Naive thymus-derived CD4-positive, alpha-beta T cell (primary cell): ENCODE results near the gene ANKRD42. TPM values are rescaled to one million over a fixed set of nuclear protein-coding genes. Genes with fewer than 3 reads are reported as not detected.
A peak's percentile ranks its signal among the peaks of the same experiment; 100 is the strongest.

Source experiments
- ATAC-seq: fragments of 150-1000 bp; cut with Tn5 transposase; 2 replicates; pipeline ENCODE4 v1.10.0; 2021; ENCODE audit warnings: mild to moderate bottlenecking, moderate library complexity
- CTCF ChIA-PET: fragments of 350-600 bp; sonication (Branson Sonifier 250); formaldehyde crosslinking; loops from one replicate; lab custom pipeline; 2021; ENCODE audit warnings: antibody characterized with exemption; lab: Charles Lee
- POLR2A ChIA-PET: fragments of 350-600 bp; sonication (Branson Sonifier 250); formaldehyde crosslinking; loops from one replicate; lab custom pipeline; 2021; ENCODE audit warnings: antibody characterized with exemption, inconsistent platforms; lab: Charles Lee
- DNase-seq, 9 donors: peaks; one replicate each; pipeline versions ENCODE4 v3.0.0 to v3.0.0-alpha.2; 2020 to 2022; ENCODE audit warnings: mixed read lengths in 1 of 9
- H3K27ac ChIP-seq: one replicate; pipeline ENCODE4 v1.7.0; 2013; ENCODE audit warnings: mild to moderate bottlenecking, low read depth, low read length, moderate library complexity
- H3K27me3 ChIP-seq, 2 donors: one replicate each; pipeline ENCODE4 v1.7.0; 2013; ENCODE audit warnings: low read length in 2 of 2, mild to moderate bottlenecking in 2 of 2, moderate library complexity in 2 of 2; ENCODE audit not compliant: control insufficient read depth in 2 of 2, insufficient read depth in 2 of 2
- H3K36me3 ChIP-seq, 3 experiments: 1 replicate in 2 of 3; 2 replicates in 1 of 3; pipeline ENCODE4 v1.7.0; 2013; ENCODE audit warnings: low read length in 3 of 3, mild to moderate bottlenecking in 3 of 3, moderate library complexity in 1 of 3; ENCODE audit not compliant: insufficient read depth in 3 of 3, control insufficient read depth in 2 of 3
- H3K4me1 ChIP-seq, 2 donors: one replicate each; pipeline ENCODE4 v1.7.0; 2013; ENCODE audit warnings: low read length in 2 of 2, mild to moderate bottlenecking in 2 of 2, moderate library complexity in 1 of 2; ENCODE audit not compliant: control insufficient read depth in 2 of 2, insufficient read depth in 2 of 2
- H3K4me3 ChIP-seq: 2 replicates; pipeline ENCODE4 v1.7.0; 2013; ENCODE audit warnings: mild to moderate bottlenecking, low read length
- H3K9me3 ChIP-seq, 3 experiments: 1 replicate in 2 of 3; 2 replicates in 1 of 3; pipeline ENCODE4 v1.7.0; 2013; ENCODE audit warnings: low read length in 3 of 3; ENCODE audit not compliant: control insufficient read depth in 2 of 3
- H3K27ac Mint-ChIP-seq, 9 donors: one replicate each; pipeline ENCODE4 v1.8.0; 2020 to 2022; ENCODE audit warnings: mixed read lengths in 9 of 9, mild to moderate bottlenecking in 8 of 9, moderate library complexity in 5 of 9, inconsistent platforms in 2 of 9
- H3K27me3 Mint-ChIP-seq, 5 donors: one replicate each; pipeline ENCODE4 v1.8.0; 2021 to 2022; ENCODE audit warnings: mixed read lengths in 5 of 5, mild to moderate bottlenecking in 1 of 5
- H3K36me3 Mint-ChIP-seq, 5 donors: one replicate each; pipeline ENCODE4 v1.8.0; 2020 to 2022; ENCODE audit warnings: mixed read lengths in 5 of 5, mild to moderate bottlenecking in 3 of 5, inconsistent platforms in 1 of 5
- H3K4me1 Mint-ChIP-seq, 7 donors: one replicate each; pipeline ENCODE4 v1.8.0; 2020 to 2022; ENCODE audit warnings: mixed read lengths in 7 of 7, mild to moderate bottlenecking in 3 of 7, inconsistent platforms in 1 of 7
- H3K4me3 Mint-ChIP-seq, 10 donors: one replicate each; pipeline ENCODE4 v1.8.0; 2020 to 2022; ENCODE audit warnings: mild to moderate bottlenecking in 10 of 10, mixed read lengths in 10 of 10, moderate library complexity in 6 of 10, inconsistent platforms in 2 of 10
- H3K9me3 Mint-ChIP-seq, 11 donors: one replicate each; pipeline ENCODE4 v1.8.0; 2020 to 2022; ENCODE audit warnings: mixed read lengths in 11 of 11, mild to moderate bottlenecking in 4 of 11, inconsistent platforms in 1 of 11, moderate library complexity in 1 of 11
- intact Hi-C, 2 donors: fragments of 100-400 bp; cut with micrococcal nuclease; formaldehyde crosslinking; loops; one replicate each; pipeline ENCODE4 v1.15.1; 2023
- polyA plus RNA-seq, 2 donors: library from polyadenylated mRNA; unstranded; fragments of 300-500 nt; fragmentation: Illumina TruSeq; gene quantifications; one replicate each; pipeline ENCODE4 v1.2.3, GENCODE V29; 2021
- total RNA-seq, 6 experiments: library from RNA in 5 of 6; stranded (reverse) in 5 of 6; gene quantifications; 1 replicate in 5 of 6; 2 replicates in 1 of 6; pipeline ENCODE4 v1.2.3 and lab custom pipeline; 2021 to 2026

Gene ANKRD42
- total RNA-seq (10 to 100 TPM in 1 of 5 experiments, 1 to 10 TPM in 4; 3.1 to 10.9 (median 7.0) TPM), polyA plus RNA-seq (1 to 10 TPM; 4.4 to 4.6 TPM), total RNA-seq (lab: John Stamatoyannopoulos, UW) (28.0 reads per million, percentile 58 among the genes with 10 or more reads in this experiment)

GRCh38 chr11:83193315-83194280, at the start of gene ANKRD42:
Gene ANKRD42, plus strand, starts transcription at chr11:83193712. Its CDS starts 959 bp downstream, at chr11:83194671.
- ATAC-seq (peak; percentile 84), DNase-seq (peak; percentile 66 to 90 (median 87))
- peaks cover 4 to 19% (median 10%) of the 10 kb centered on the region in 5 donors for H3K36me3 Mint-ChIP-seq
- H3K27me3 Mint-ChIP-seq, result no peaks in the 10 kb centered on the region
- peaks cover 0 to 15% (median 4%) of the 10 kb centered on the region in 3 experiments for H3K36me3 ChIP-seq
- peaks cover 0 to 3% (median 0%) of the 10 kb centered on the region in 11 donors for H3K9me3 Mint-ChIP-seq
- no peaks in the 10 kb centered on the region for H3K9me3 ChIP-seq
- H3K27ac ChIP-seq, result peak within 1 kb of the TSS; percentile 99
- peak within 1 kb of the TSS; percentile 92 to 100 (median 98) for H3K4me3 Mint-ChIP-seq
- ChIA-PET CTCF (interaction anchor here (1.1 to 1.3 kb wide), 2 partner anchors 119 to 285 kb away, joined by 3 to 4 read pairs; no protein-coding TSS in a partner anchor), POLR2A (interaction anchor here (0.6 to 3.6 kb wide), 8 partner anchors 12 to 292 kb away, joined by 3 to 50 read pairs (median 5); partner anchors contain the start of genes CCDC90B, DDIAS, PCF11 and PRCP)
- H3K4me3 ChIP-seq, result peak within 1 kb of the TSS; percentile 89
- intact Hi-C loops, result loop anchor here (1.0 to 2.0 kb wide), 9 partner anchors 15 to 292 kb away; partner anchors contain the start of genes CCDC90B (in 2 of the 2), DDIAS (in 2 of the 2), PCF11 (in 2 of the 2) and RAB30 (in 1 of the 2)
- peaks cover 33 to 61% (median 50%) of the 10 kb centered on the region in 7 donors for H3K4me1 Mint-ChIP-seq
- peaks cover 22 to 29% of the 10 kb centered on the region in 2 donors for H3K4me1 ChIP-seq
- H3K27me3 ChIP-seq, result no peaks in the 10 kb centered on the region
- peak within 1 kb of the TSS; percentile 96 to 100 (median 99) for H3K27ac Mint-ChIP-seq

GRCh38 chr11:83147895-83148294, 45.6 kb upstream of the ANKRD42 start:
- Mint-ChIP-seq H3K9me3 (no peaks in the 10 kb centered on the region), H3K27ac (no peak overlapping the region), H3K4me1 (peaks cover 0 to 2% (median 0%) of the 10 kb centered on the region in 7 donors), H3K36me3 (no peaks in the 10 kb centered on the region), H3K27me3 (peaks cover 0 to 17% (median 0%) of the 10 kb centered on the region in 5 donors), H3K4me3 (no peak overlapping the region)
- ChIA-PET POLR2A (interaction anchor here (0.6 to 1.9 kb wide), 4 partner anchors 9 to 177 kb away, joined by 3 to 12 read pairs (median 3); partner anchors contain the start of gene PCF11), CTCF (no interaction called here)
- intact Hi-C loops, result no loop called here
- Histone ChIP-seq H3K4me1 (no peaks in the 10 kb centered on the region), H3K36me3 (no peaks in the 10 kb centered on the region), H3K27ac (no peak overlapping the region), H3K4me3 (no peak overlapping the region), H3K9me3 (no peaks in the 10 kb centered on the region), H3K27me3 (no peaks in the 10 kb centered on the region)
- ATAC-seq, result no peak
- DNase-seq, result no peak

- Mint-ChIP-seq H3K27me3 (peaks cover 0 to 14% (median 0%) of the 10 kb centered on the region in 5 donors), H3K27ac (no peak overlapping the region), H3K4me1 (peaks cover 0 to 8% (median 0%) of the 10 kb centered on the region in 7 donors), H3K4me3 (no peak overlapping the region), H3K36me3 (no peaks in the 10 kb centered on the region), H3K9me3 (no peaks in the 10 kb centered on the region)
- Histone ChIP-seq H3K4me1 (no peaks in the 10 kb centered on the region), H3K36me3 (no peaks in the 10 kb centered on the region), H3K27me3 (no peaks in the 10 kb centered on the region), H3K27ac (no peak overlapping the region), H3K4me3 (no peak overlapping the region), H3K9me3 (no peaks in the 10 kb centered on the region)
- ChIA-PET CTCF (no interaction called here), POLR2A (interaction anchor here (0.6 to 1.4 kb wide), 3 partner anchors 77 to 251 kb away, joined by 3 to 5 read pairs (median 5); no protein-coding TSS in a partner anchor)
- no peak for DNase-seq
- ATAC-seq, result no peak
- intact Hi-C loops, result loop anchor here in 1 of 2 donors (10.0 kb wide), 1 partner anchor 396 kb away; no protein-coding TSS in a partner anchor
Observed at GRCh38 chr11:83150450-83150849, 43.1 kb upstream of the ANKRD42 start.

- Mint-ChIP-seq H3K4me3 (no peak overlapping the region), H3K27ac (no peak overlapping the region), H3K36me3 (no peaks in the 10 kb centered on the region), H3K4me1 (peaks cover 0 to 11% (median 0%) of the 10 kb centered on the region in 7 donors), H3K27me3 (peaks cover 0 to 14% (median 0%) of the 10 kb centered on the region in 5 donors), H3K9me3 (no peaks in the 10 kb centered on the region)
- DNase-seq (no peak), ATAC-seq (no peak)
- intact Hi-C loops, result loop anchor here in 1 of 2 donors (10.0 kb wide), 1 partner anchor 397 kb away; no protein-coding TSS in a partner anchor
- POLR2A ChIA-PET, result interaction anchor here (0.6 to 0.7 kb wide), 2 partner anchors 9 to 58 kb away, joined by 3 read pairs; no protein-coding TSS in a partner anchor
- Histone ChIP-seq H3K27ac (no peak overlapping the region), H3K9me3 (no peaks in the 10 kb centered on the region), H3K4me1 (no peaks in the 10 kb centered on the region), H3K27me3 (no peaks in the 10 kb centered on the region), H3K4me3 (no peak overlapping the region), H3K36me3 (peaks cover 0 to 3% (median 0%) of the 10 kb centered on the region in 3 experiments)
- CTCF ChIA-PET, result no interaction called here
Observed at GRCh38 chr11:83151274-83151977, 42.1 kb upstream of the ANKRD42 start.

- Mint-ChIP-seq H3K4me3 (no peak overlapping the region), H3K27me3 (peaks cover 0 to 16% (median 0%) of the 10 kb centered on the region in 5 donors), H3K27ac (no peak overlapping the region), H3K4me1 (peaks cover 0 to 11% (median 0%) of the 10 kb centered on the region in 7 donors), H3K9me3 (peaks cover 0 to 6% (median 0%) of the 10 kb centered on the region in 11 donors), H3K36me3 (peaks cover 0 to 3% (median 0%) of the 10 kb centered on the region in 5 donors)
- DNase-seq (no peak), ATAC-seq (no peak)
- no peak overlapping the region for H3K27ac ChIP-seq
- no peak overlapping the region for H3K4me3 ChIP-seq
- ChIA-PET CTCF (interaction anchor here (0.6 kb wide), 1 partner anchor 90 kb away, joined by 3 read pairs; no protein-coding TSS in a partner anchor), POLR2A (interaction anchor here (0.6 to 0.7 kb wide), 2 partner anchors 8 to 58 kb away, joined by 3 read pairs; no protein-coding TSS in a partner anchor)
- H3K27me3 ChIP-seq, result no peaks in the 10 kb centered on the region
- intact Hi-C loops, result loop anchor here in 1 of 2 donors (10.0 kb wide), 1 partner anchor 397 kb away; no protein-coding TSS in a partner anchor
- H3K4me1 ChIP-seq, result no peaks in the 10 kb centered on the region
- H3K36me3 ChIP-seq, result peaks cover 0 to 6% (median 0%) of the 10 kb centered on the region in 3 experiments
- no peaks in the 10 kb centered on the region for H3K9me3 ChIP-seq
Observed at GRCh38 chr11:83152264-83152663, 41.2 kb upstream of the ANKRD42 start.
